Measurements from ENCODE around the gene LRCH3.

DNA sequence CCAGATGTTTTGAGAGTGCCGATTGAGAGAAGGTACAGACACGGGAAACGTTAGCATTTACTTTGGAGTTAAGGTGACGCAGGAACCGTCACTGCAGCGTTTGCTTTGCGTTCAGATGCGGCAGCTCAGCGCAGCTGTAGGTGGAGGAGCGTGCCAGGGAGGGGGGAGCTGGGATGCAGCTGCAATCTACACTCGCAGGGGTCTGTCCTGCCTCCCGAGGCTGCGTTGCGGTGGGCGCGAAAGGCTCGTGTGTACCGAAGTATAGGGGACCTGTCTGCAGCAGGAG is 41.8 kb upstream of the LRCH3 start:
- TF ChIP-seq, protein P1, sequence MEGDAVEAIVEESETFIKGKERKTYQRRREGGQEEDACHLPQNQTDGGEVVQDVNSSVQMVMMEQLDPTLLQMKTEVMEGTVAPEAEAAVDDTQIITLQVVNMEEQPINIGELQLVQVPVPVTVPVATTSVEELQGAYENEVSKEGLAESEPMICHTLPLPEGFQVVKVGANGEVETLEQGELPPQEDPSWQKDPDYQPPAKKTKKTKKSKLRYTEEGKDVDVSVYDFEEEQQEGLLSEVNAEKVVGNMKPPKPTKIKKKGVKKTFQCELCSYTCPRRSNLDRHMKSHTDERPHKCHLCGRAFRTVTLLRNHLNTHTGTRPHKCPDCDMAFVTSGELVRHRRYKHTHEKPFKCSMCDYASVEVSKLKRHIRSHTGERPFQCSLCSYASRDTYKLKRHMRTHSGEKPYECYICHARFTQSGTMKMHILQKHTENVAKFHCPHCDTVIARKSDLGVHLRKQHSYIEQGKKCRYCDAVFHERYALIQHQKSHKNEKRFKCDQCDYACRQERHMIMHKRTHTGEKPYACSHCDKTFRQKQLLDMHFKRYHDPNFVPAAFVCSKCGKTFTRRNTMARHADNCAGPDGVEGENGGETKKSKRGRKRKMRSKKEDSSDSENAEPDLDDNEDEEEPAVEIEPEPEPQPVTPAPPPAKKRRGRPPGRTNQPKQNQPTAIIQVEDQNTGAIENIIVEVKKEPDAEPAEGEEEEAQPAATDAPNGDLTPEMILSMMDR (IDR thresholded peaks at IDR 0.05), result no peak
- TF ChIP-seq POLR2A (IDR thresholded peaks at IDR 0.05), result no peak
